HepG2 (cell line): ENCODE results near the gene FBXW2. TPM values are rescaled to one million over a fixed set of nuclear protein-coding genes. Genes with fewer than 3 reads are reported as not detected.

ENCODE experiments used
- EEA1 ChIP-seq: sonication (generic); formaldehyde crosslinking; IDR thresholded peaks from 2 replicates; pipeline ENCODE4 v1.5.1; 2020; ENCODE audit warnings: mild to moderate bottlenecking, missing genetic modification reagents, borderline replicate concordance
- HOXA7 ChIP-seq: sonication (generic); formaldehyde crosslinking; IDR thresholded peaks from 2 replicates; pipeline ENCODE4 v1.8.1; 2022; ENCODE audit warnings: mild to moderate bottlenecking, missing genetic modification reagents, moderate library complexity
- KAT2B ChIP-seq: fragments of 150-350 bp; IDR thresholded peaks from 2 replicates; pipeline ENCODE4 v1.6.1; 2014; ENCODE audit warnings: low read depth, low read length, borderline replicate concordance
- MED8 ChIP-seq: sonication (generic); formaldehyde crosslinking; IDR thresholded peaks from 2 replicates; pipeline ENCODE4 v1.8.1; 2023; ENCODE audit warnings: mild to moderate bottlenecking, missing genetic modification reagents; ENCODE audit not compliant: insufficient replicate concordance
- MYNN ChIP-seq: sonication (generic); formaldehyde crosslinking; IDR thresholded peaks from 2 replicates; pipeline ENCODE4 v1.4.0; 2020; ENCODE audit warnings: mild to moderate bottlenecking, low read depth, missing genetic modification reagents
- THAP9 ChIP-seq: sonication (generic); formaldehyde crosslinking; IDR thresholded peaks from 2 replicates; pipeline ENCODE4; 2020; ENCODE audit warnings: missing genetic modification reagents, mild to moderate bottlenecking, borderline replicate concordance
- TP53 ChIP-seq: sonication (generic); formaldehyde crosslinking; conservative IDR thresholded peaks from 2 replicates; pipeline ENCODE4 v1.4.0; 2020; ENCODE audit warnings: missing genetic modification reagents
- ZNF121 ChIP-seq: sonication (generic); formaldehyde crosslinking; IDR thresholded peaks from 2 replicates; pipeline ENCODE4 v1.5.0; 2020; ENCODE audit warnings: mild to moderate bottlenecking, missing genetic modification reagents
- ZNF678 ChIP-seq: sonication (generic); formaldehyde crosslinking; IDR thresholded peaks from 2 replicates; pipeline ENCODE4 v1.4.0; 2020; ENCODE audit warnings: mild to moderate bottlenecking, missing genetic modification reagents
- ZNF782 ChIP-seq: sonication (generic); formaldehyde crosslinking; IDR thresholded peaks from 2 replicates; pipeline ENCODE4 v1.4.0; 2020; ENCODE audit warnings: missing genetic modification reagents, mild to moderate bottlenecking, borderline replicate concordance
- polyA plus RNA-seq, 8 experiments: library from polyadenylated mRNA; depleted of rRNA in 3 of 8; stranded (reverse) in 7 of 8; unstranded in 1 of 8; fragments of >200 nt; fragmentation: Illumina TruSeq in 4 of 8; extraction: Trizol in 4 of 8; gene quantifications; 2 replicates each; pipeline versions ENCODE4 v1.2.1 to v1.2.3, GENCODE V29; 2011 to 2016; ENCODE audit warnings: low read depth in 4 of 8, missing spikeins in 1 of 8, mixed read lengths in 1 of 8; ENCODE audit not compliant: insufficient read depth in 1 of 8
- total RNA-seq, 5 experiments: library from RNA; depleted of rRNA; stranded (reverse); fragments of >200 nt; fragmentation: Illumina TruSeq; extraction: Trizol; gene quantifications; 2 replicates each; pipeline ENCODE4 v1.2.3, GENCODE V29; 2016; ENCODE audit warnings: low read depth in 1 of 5
- TF ChIP-seq, protein P1 (sequence below): IDR thresholded peaks from 2 replicates; pipeline ENCODE4 v1.6.1; 2016
- TF ChIP-seq, protein P2 (sequence below): sonication (generic); formaldehyde crosslinking; IDR thresholded peaks from 2 replicates; pipeline ENCODE4 v1.4.0; 2020; ENCODE audit warnings: mild to moderate bottlenecking, missing genetic modification reagents
- TF ChIP-seq, protein P3 (sequence below), 2 experiments: fragments of 450-650 bp in 1 of 2; sonication (generic) in 1 of 2; formaldehyde crosslinking; IDR thresholded peaks; 2 replicates each; pipeline versions ENCODE4 v1.5.0 to v1.8.0; 2020 to 2022; ENCODE audit warnings: mild to moderate bottlenecking in 1 of 2, missing genetic modification reagents in 1 of 2
- TF ChIP-seq, protein P4 (sequence below): sonication (generic); formaldehyde crosslinking; IDR thresholded peaks from 2 replicates; pipeline ENCODE4 v1.4.0; 2020; ENCODE audit warnings: mild to moderate bottlenecking, missing genetic modification reagents, borderline replicate concordance
- TF ChIP-seq, protein P5 (sequence below): sonication (generic); formaldehyde crosslinking; IDR thresholded peaks from 2 replicates; pipeline ENCODE4 v1.8.0; 2022; ENCODE audit warnings: mild to moderate bottlenecking, missing genetic modification reagents, borderline replicate concordance

FBXW2 gene
- total and polyA plus RNA-seq, 2 of the 13 experiments (the other 11 are each of a cell fraction or from before 2014, with no cell fraction given): 35.4 to 43.1 TPM

GRCh38 chr9:120735415-120736126 is 57.6 kb downstream of the FBXW2 start (continued):
- TF ChIP-seq, protein P1, sequence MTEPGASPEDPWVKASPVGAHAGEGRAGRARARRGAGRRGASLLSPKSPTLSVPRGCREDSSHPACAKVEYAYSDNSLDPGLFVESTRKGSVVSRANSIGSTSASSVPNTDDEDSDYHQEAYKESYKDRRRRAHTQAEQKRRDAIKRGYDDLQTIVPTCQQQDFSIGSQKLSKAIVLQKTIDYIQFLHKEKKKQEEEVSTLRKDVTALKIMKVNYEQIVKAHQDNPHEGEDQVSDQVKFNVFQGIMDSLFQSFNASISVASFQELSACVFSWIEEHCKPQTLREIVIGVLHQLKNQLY: no peak
- TF ChIP-seq ZNF121 (no peak), EEA1 (CRISPR knock-in tag) (no peak), HOXA7 (CRISPR knock-in tag) (no peak), KAT2B (no peak), ZNF782 (CRISPR knock-in tag) (no peak), MYNN (no peak), MED8 (CRISPR knock-in tag) (peak; percentile 52), ZNF678 (CRISPR knock-in tag) (no peak), THAP9 (no peak), TP53 (CRISPR knock-in tag) (no peak)
- TF ChIP-seq, protein P2, sequence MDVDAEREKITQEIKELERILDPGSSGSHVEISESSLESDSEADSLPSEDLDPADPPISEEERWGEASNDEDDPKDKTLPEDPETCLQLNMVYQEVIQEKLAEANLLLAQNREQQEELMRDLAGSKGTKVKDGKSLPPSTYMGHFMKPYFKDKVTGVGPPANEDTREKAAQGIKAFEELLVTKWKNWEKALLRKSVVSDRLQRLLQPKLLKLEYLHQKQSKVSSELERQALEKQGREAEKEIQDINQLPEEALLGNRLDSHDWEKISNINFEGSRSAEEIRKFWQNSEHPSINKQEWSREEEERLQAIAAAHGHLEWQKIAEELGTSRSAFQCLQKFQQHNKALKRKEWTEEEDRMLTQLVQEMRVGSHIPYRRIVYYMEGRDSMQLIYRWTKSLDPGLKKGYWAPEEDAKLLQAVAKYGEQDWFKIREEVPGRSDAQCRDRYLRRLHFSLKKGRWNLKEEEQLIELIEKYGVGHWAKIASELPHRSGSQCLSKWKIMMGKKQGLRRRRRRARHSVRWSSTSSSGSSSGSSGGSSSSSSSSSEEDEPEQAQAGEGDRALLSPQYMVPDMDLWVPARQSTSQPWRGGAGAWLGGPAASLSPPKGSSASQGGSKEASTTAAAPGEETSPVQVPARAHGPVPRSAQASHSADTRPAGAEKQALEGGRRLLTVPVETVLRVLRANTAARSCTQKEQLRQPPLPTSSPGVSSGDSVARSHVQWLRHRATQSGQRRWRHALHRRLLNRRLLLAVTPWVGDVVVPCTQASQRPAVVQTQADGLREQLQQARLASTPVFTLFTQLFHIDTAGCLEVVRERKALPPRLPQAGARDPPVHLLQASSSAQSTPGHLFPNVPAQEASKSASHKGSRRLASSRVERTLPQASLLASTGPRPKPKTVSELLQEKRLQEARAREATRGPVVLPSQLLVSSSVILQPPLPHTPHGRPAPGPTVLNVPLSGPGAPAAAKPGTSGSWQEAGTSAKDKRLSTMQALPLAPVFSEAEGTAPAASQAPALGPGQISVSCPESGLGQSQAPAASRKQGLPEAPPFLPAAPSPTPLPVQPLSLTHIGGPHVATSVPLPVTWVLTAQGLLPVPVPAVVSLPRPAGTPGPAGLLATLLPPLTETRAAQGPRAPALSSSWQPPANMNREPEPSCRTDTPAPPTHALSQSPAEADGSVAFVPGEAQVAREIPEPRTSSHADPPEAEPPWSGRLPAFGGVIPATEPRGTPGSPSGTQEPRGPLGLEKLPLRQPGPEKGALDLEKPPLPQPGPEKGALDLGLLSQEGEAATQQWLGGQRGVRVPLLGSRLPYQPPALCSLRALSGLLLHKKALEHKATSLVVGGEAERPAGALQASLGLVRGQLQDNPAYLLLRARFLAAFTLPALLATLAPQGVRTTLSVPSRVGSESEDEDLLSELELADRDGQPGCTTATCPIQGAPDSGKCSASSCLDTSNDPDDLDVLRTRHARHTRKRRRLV (CRISPR knock-in tag): no peak
- TF ChIP-seq, protein P3, sequence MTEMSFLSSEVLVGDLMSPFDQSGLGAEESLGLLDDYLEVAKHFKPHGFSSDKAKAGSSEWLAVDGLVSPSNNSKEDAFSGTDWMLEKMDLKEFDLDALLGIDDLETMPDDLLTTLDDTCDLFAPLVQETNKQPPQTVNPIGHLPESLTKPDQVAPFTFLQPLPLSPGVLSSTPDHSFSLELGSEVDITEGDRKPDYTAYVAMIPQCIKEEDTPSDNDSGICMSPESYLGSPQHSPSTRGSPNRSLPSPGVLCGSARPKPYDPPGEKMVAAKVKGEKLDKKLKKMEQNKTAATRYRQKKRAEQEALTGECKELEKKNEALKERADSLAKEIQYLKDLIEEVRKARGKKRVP (CRISPR knock-in tag; IDR thresholded peaks at IDR 0.05): peak; percentile 7 to 98; a peak in 3 of 4 replicates
- TF ChIP-seq, protein P4, sequence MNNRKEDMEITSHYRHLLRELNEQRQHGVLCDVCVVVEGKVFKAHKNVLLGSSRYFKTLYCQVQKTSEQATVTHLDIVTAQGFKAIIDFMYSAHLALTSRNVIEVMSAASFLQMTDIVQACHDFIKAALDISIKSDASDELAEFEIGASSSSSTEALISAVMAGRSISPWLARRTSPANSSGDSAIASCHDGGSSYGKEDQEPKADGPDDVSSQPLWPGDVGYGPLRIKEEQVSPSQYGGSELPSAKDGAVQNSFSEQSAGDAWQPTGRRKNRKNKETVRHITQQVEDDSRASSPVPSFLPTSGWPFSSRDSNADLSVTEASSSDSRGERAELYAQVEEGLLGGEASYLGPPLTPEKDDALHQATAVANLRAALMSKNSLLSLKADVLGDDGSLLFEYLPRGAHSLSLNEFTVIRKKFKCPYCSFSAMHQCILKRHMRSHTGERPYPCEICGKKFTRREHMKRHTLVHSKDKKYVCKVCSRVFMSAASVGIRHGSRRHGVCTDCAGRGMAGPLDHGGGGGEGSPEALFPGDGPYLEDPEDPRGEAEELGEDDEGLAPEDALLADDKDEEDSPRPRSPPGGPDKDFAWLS (CRISPR knock-in tag): no peak
- TF ChIP-seq, protein P5, sequence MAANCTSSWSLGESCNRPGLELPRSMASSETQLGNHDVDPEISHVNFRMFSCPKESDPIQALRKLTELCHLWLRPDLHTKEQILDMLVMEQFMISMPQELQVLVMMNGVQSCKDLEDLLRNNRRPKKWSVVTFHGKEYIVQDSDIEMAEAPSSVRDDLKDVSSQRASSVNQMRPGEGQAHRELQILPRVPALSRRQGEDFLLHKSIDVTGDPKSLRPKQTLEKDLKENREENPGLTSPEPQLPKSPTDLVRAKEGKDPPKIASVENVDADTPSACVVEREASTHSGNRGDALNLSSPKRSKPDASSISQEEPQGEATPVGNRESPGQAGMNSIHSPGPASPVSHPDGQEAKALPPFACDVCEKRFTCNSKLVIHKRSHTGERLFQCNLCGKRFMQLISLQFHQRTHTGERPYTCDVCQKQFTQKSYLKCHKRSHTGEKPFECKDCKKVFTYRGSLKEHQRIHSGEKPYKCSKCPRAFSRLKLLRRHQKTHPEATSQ (CRISPR knock-in tag): no peak
